SK-N-SH treated with all-trans-retinoic acid at 6 μM for 48 hours (cell line): Measurements from ENCODE around the gene FAM114A2.

Source experiments
- ATAC-seq: fragments of 200-7000 bp; cut with Tn5 transposase; 3 replicates; pipeline ENCODE4 v1.9.1; 2020; ENCODE audit warnings: mild to moderate bottlenecking, moderate library complexity
- ARNTL ChIP-seq: fragments of 450-650 bp; formaldehyde crosslinking; IDR thresholded peaks from 2 replicates; pipeline ENCODE4 v1.5.0; 2020; ENCODE audit warnings: low read depth, mild to moderate bottlenecking, moderate library complexity, borderline replicate concordance
- BACH2 ChIP-seq: fragments of 250-450 bp; sonication (Bioruptor Pico); IDR thresholded peaks from 2 replicates; pipeline ENCODE4 v1.9.0; 2021; ENCODE audit warnings: mild to moderate bottlenecking, borderline replicate concordance
- CSDC2 ChIP-seq: fragments of 250-450 bp; sonication (Bioruptor Pico); IDR thresholded peaks from 2 replicates; pipeline ENCODE4 v1.5.0; 2020; ENCODE audit warnings: mild to moderate bottlenecking, moderate library complexity
- ESRRG ChIP-seq: fragments of 250-450 bp; sonication (Bioruptor Pico); IDR thresholded peaks from 2 replicates; pipeline ENCODE4 v1.6.1; 2021; ENCODE audit warnings: mild to moderate bottlenecking
- ISL1 ChIP-seq: fragments of 250-450 bp; sonication (Bioruptor Pico); IDR thresholded peaks from 2 replicates; pipeline ENCODE4 v2.1.2; 2022; ENCODE audit warnings: mild to moderate bottlenecking, moderate library complexity
- OSR1 ChIP-seq: fragments of 250-450 bp; sonication (Bioruptor Pico); IDR thresholded peaks from 2 replicates; pipeline ENCODE4 v1.8.0; 2022; ENCODE audit warnings: moderate library complexity, mild to moderate bottlenecking, inconsistent platforms
- PPARA ChIP-seq: fragments of 250-450 bp; sonication (Bioruptor Pico); IDR thresholded peaks from 2 replicates; pipeline ENCODE4 v1.5.0; 2020; ENCODE audit warnings: mild to moderate bottlenecking, borderline replicate concordance
- RARB ChIP-seq: fragments of 250-450 bp; sonication (Bioruptor Pico); IDR thresholded peaks from 2 replicates; pipeline ENCODE4 v1.8.0; 2021; ENCODE audit warnings: mild to moderate bottlenecking, moderate library complexity
- SNAI2 ChIP-seq: fragments of 250-450 bp; sonication (Bioruptor Pico); IDR thresholded peaks from 2 replicates; pipeline ENCODE4 v1.5.0; 2020; ENCODE audit warnings: mild to moderate bottlenecking, moderate library complexity
- TCF4 ChIP-seq: fragments of 250-450 bp; sonication (Bioruptor Pico); IDR thresholded peaks from 2 replicates; pipeline ENCODE4 v1.8.0; 2021; ENCODE audit warnings: mild to moderate bottlenecking, moderate library complexity, borderline replicate concordance
- TOX ChIP-seq: fragments of 250-450 bp; sonication (Bioruptor Pico); IDR thresholded peaks from 2 replicates; pipeline ENCODE4 v1.8.0; 2021; ENCODE audit warnings: mild to moderate bottlenecking, moderate library complexity, borderline replicate concordance
- ZC3H10 ChIP-seq: fragments of 250-450 bp; sonication (Bioruptor Pico); IDR thresholded peaks from 2 replicates; pipeline ENCODE4 v1.5.1; 2021; ENCODE audit warnings: mild to moderate bottlenecking, moderate library complexity
- ZFP3 ChIP-seq: fragments of 250-450 bp; sonication (Bioruptor Pico); IDR thresholded peaks from 2 replicates; pipeline ENCODE4 v1.5.0; 2020; ENCODE audit warnings: mild to moderate bottlenecking, moderate library complexity
- ZNF565 ChIP-seq: fragments of 450-650 bp; formaldehyde crosslinking; conservative IDR thresholded peaks from 2 replicates; pipeline ENCODE4 v1.5.0; 2020; ENCODE audit warnings: low read depth, mild to moderate bottlenecking, moderate library complexity
- ZNF70 ChIP-seq: fragments of 450-650 bp; formaldehyde crosslinking; IDR thresholded peaks from 2 replicates; pipeline ENCODE4 v1.5.0; 2020; ENCODE audit warnings: mild to moderate bottlenecking, moderate library complexity
- ZNF8 ChIP-seq: fragments of 450-650 bp; formaldehyde crosslinking; IDR thresholded peaks from 2 replicates; pipeline ENCODE4 v1.5.0; 2020; ENCODE audit warnings: mild to moderate bottlenecking, moderate library complexity
- TF ChIP-seq, protein P1 (sequence below): fragments of 250-450 bp; sonication (Bioruptor Pico); IDR thresholded peaks from 2 replicates; pipeline ENCODE4 v1.8.0; 2020; ENCODE audit warnings: mild to moderate bottlenecking, moderate library complexity, borderline replicate concordance
- TF ChIP-seq, protein P2 (sequence below): fragments of 250-450 bp; sonication (Bioruptor Pico); IDR thresholded peaks from 2 replicates; pipeline ENCODE4 v1.5.1; 2020; ENCODE audit warnings: low read depth, mild to moderate bottlenecking, moderate library complexity
- TF ChIP-seq, protein P3 (sequence below): fragments of 250-450 bp; sonication (Bioruptor Pico); IDR thresholded peaks from 2 replicates; pipeline ENCODE4 v1.8.0; 2021; ENCODE audit warnings: low read depth, mild to moderate bottlenecking, moderate library complexity, borderline replicate concordance
- TF ChIP-seq, protein P4 (sequence below): fragments of 250-450 bp; sonication (Bioruptor Pico); IDR thresholded peaks from 2 replicates; pipeline ENCODE4 v1.5.0; 2020; ENCODE audit warnings: mild to moderate bottlenecking, moderate library complexity

Gene FAM114A2

DNA sequence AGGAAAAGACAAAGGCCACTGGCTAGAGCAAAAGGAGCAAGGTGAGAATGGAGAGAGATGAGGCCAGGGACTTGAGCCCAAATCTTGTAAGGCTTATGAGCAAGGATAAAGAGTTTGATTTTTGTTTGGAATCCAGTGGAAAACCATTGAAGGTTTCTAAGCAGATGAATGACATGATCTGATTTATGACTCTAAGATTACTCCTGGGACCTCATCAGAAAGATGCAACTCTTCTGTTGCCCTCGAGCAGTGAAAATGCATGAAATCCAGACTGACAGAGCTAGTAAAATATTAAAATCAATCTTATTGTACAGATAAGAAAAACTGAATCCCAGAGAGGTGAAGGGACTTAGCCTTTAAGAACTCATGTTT, 734 bp upstream of the FAM114A2 start (continued):
- TF ChIP-seq ARNTL (CRISPR knock-in tag) = no peak
- TF ChIP-seq ZNF70 (CRISPR knock-in tag) = no peak
- no peak for TF ChIP-seq RARB (CRISPR knock-in tag)

DNA sequence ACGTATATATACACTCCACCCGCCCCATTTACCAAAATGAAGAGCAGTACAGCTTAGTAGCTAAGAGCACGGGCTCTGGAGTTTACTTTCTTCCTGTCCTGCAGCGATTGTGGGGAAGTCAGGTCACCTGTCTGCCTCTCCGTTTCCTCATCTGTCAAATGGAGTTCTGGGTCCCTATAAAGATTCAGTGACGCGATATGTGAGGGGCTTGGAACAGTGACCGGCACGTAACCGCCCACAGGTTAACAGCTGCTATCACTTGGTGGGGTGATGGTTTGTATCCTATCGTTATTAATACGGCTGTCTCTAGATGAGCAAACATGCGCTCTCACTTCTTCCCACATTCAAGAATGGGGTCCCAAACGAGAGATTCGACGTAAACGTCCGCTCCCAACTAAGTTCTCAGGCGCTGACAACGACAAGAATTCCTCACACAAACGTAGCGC, 426 bp downstream of the FAM114A2 start:
- TF ChIP-seq, protein P1, sequence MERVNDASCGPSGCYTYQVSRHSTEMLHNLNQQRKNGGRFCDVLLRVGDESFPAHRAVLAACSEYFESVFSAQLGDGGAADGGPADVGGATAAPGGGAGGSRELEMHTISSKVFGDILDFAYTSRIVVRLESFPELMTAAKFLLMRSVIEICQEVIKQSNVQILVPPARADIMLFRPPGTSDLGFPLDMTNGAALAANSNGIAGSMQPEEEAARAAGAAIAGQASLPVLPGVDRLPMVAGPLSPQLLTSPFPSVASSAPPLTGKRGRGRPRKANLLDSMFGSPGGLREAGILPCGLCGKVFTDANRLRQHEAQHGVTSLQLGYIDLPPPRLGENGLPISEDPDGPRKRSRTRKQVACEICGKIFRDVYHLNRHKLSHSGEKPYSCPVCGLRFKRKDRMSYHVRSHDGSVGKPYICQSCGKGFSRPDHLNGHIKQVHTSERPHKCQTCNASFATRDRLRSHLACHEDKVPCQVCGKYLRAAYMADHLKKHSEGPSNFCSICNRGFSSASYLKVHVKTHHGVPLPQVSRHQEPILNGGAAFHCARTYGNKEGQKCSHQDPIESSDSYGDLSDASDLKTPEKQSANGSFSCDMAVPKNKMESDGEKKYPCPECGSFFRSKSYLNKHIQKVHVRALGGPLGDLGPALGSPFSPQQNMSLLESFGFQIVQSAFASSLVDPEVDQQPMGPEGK (CRISPR knock-in tag) = no peak
- TF ChIP-seq ZNF70 (CRISPR knock-in tag) = no peak
- peak; percentile 62 for ATAC-seq

DNA sequence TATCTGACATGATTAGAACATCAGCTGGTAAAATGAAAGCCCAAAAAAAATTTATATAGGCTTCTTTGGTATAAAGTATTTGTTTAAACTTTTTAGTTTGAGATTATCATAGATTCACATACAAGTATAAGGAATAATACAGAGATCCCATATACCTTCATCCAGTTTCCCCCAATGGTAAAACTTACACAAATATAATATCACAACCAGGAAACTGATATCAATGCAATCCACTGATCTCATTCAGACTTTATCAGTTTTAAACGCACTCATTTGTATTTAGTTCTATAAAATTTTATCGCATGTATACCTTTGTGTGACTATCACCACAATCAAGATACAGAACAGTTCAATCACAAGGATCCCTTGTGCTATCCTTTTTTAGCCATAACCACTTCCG, 3.8 kb downstream of the FAM114A2 start:
- ATAC-seq = no peak
- no peak for TF ChIP-seq ARNTL (CRISPR knock-in tag)

DNA sequence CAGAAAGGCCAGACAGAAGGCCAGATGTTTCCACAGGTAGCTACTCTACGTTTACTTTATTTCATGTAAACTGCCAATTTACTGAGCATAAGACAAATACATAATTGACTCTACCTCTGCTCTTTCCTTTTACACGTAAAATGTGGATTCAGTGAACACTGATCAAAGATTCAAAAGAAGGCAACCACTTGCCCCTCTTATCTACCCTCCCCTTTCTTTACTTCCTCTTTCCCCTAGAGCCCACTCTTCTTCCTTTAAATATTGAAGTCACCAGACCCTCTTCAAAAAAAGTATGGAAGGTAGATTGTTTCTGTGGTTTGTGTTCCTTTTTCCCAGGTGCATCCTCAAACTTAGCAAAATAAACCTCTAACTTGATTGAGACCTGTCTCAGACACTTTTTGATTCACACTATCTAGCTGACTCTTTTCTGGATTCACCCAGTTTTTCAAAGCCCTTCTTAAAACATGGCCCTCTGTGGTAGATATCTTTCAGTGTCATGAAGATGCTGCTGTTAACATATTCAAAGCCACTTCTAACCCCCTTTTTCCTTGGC, 6.7 kb downstream of the FAM114A2 start:
- TF ChIP-seq, protein P2, sequence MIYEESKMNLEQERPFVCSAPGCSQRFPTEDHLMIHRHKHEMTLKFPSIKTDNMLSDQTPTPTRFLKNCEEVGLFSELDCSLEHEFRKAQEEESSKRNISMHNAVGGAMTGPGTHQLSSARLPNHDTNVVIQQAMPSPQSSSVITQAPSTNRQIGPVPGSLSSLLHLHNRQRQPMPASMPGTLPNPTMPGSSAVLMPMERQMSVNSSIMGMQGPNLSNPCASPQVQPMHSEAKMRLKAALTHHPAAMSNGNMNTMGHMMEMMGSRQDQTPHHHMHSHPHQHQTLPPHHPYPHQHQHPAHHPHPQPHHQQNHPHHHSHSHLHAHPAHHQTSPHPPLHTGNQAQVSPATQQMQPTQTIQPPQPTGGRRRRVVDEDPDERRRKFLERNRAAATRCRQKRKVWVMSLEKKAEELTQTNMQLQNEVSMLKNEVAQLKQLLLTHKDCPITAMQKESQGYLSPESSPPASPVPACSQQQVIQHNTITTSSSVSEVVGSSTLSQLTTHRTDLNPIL = no peak
- no peak for TF ChIP-seq ZNF70 (CRISPR knock-in tag)
- TF ChIP-seq ZC3H10 = no peak
- TF ChIP-seq, protein P3, sequence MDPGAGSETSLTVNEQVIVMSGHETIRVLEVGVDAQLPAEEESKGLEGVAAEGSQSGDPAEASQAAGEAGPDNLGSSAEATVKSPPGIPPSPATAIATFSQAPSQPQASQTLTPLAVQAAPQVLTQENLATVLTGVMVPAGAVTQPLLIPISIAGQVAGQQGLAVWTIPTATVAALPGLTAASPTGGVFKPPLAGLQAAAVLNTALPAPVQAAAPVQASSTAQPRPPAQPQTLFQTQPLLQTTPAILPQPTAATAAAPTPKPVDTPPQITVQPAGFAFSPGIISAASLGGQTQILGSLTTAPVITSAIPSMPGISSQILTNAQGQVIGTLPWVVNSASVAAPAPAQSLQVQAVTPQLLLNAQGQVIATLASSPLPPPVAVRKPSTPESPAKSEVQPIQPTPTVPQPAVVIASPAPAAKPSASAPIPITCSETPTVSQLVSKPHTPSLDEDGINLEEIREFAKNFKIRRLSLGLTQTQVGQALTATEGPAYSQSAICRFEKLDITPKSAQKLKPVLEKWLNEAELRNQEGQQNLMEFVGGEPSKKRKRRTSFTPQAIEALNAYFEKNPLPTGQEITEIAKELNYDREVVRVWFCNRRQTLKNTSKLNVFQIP = no peak
- no peak for TF ChIP-seq RARB (CRISPR knock-in tag)
- TF ChIP-seq OSR1 (CRISPR knock-in tag) = no peak
- TF ChIP-seq ZFP3 = no peak
- TF ChIP-seq TOX (CRISPR knock-in tag) = no peak
- TF ChIP-seq ZNF565 = no peak
- no peak for TF ChIP-seq SNAI2 (CRISPR knock-in tag)
- TF ChIP-seq, protein P4, sequence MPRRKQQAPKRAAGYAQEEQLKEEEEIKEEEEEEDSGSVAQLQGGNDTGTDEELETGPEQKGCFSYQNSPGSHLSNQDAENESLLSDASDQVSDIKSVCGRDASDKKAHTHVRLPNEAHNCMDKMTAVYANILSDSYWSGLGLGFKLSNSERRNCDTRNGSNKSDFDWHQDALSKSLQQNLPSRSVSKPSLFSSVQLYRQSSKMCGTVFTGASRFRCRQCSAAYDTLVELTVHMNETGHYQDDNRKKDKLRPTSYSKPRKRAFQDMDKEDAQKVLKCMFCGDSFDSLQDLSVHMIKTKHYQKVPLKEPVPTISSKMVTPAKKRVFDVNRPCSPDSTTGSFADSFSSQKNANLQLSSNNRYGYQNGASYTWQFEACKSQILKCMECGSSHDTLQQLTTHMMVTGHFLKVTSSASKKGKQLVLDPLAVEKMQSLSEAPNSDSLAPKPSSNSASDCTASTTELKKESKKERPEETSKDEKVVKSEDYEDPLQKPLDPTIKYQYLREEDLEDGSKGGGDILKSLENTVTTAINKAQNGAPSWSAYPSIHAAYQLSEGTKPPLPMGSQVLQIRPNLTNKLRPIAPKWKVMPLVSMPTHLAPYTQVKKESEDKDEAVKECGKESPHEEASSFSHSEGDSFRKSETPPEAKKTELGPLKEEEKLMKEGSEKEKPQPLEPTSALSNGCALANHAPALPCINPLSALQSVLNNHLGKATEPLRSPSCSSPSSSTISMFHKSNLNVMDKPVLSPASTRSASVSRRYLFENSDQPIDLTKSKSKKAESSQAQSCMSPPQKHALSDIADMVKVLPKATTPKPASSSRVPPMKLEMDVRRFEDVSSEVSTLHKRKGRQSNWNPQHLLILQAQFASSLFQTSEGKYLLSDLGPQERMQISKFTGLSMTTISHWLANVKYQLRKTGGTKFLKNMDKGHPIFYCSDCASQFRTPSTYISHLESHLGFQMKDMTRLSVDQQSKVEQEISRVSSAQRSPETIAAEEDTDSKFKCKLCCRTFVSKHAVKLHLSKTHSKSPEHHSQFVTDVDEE = no peak
- TF ChIP-seq ARNTL (CRISPR knock-in tag) = no peak
- no peak for TF ChIP-seq PPARA
- TF ChIP-seq, protein P1 (CRISPR knock-in tag) = no peak
- TF ChIP-seq ZNF8 (CRISPR knock-in tag) = no peak
- no peak for TF ChIP-seq CSDC2
- TF ChIP-seq TCF4 (CRISPR knock-in tag) = no peak
- no peak for TF ChIP-seq ISL1
- no peak for TF ChIP-seq BACH2
- no peak for TF ChIP-seq ESRRG (CRISPR knock-in tag)
- no peak for ATAC-seq
